AML-193 (cell line): ENCODE measurements around the gene HAAO.

Experiments
- DNase-seq, 2 experiments: peaks; one replicate each; lab custom pipeline; 2025; lab: John Stamatoyannopoulos, UW

The HAAO gene

DNA sequence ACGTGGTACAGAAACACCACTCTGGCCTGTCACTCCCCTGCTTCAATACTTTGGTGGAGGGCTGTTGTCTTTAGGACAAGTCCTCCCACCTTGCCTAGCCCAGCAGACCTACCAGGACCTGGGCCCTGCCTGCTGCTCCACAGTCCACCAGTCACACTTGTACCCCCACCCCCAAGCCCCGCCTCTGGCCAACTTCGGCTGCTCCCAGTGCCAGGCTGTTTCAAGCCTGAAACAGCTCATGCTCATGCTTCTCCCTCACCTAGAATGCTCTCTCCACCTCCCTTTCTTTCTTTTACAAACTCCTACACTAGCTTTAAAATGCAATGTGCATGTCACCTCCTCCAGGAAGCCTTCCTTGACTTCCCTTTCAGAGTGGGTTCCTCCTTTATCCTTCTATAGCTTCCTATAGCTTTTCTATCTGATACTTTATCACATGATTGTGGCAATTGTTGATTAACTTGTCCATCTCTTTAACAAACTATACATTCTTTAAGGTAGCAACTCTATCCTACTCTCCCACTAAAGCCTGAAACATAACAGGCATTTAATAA, 23.6 kb downstream of the HAAO start:
- no peak for DNase-seq

DNA sequence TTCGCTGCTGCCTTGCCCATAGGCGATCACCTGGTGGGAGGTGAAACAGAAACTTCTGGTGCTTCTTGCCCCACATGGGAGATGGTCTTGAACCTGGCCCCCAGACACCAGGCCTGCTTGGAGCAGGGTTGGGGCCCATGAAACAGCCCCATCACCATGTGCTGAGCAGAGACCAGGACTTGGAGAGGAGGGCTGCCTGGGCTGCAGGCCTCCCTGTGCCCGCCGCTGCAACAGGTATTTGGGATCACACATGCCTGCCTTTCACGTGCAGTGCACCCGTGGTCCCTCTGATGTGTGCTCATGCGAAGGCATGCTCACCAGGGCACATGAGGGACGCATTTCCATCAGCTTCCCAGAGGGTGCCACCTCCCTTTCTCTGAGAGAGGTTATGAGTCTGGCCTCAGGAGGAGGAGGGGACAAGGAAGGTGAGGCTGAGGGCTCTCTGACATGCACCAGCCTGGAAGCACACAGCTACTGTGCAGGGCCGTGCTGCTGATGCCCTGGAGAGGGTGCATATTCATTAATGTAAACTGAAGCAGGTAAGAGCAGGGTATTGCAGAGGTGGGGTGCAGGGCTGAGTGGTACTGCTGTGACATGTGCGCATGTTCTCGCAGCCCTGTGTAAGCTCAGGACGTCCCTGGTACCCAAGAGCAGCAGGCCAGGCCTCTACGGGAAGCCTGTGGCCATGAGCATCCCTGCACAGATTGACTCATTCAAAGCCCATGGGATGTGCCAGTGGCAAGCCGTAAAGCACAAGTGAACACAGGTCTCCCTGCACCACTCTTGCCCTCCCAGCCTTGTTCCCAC, 24.3 kb downstream of the HAAO start:
- no peak for DNase-seq

DNA sequence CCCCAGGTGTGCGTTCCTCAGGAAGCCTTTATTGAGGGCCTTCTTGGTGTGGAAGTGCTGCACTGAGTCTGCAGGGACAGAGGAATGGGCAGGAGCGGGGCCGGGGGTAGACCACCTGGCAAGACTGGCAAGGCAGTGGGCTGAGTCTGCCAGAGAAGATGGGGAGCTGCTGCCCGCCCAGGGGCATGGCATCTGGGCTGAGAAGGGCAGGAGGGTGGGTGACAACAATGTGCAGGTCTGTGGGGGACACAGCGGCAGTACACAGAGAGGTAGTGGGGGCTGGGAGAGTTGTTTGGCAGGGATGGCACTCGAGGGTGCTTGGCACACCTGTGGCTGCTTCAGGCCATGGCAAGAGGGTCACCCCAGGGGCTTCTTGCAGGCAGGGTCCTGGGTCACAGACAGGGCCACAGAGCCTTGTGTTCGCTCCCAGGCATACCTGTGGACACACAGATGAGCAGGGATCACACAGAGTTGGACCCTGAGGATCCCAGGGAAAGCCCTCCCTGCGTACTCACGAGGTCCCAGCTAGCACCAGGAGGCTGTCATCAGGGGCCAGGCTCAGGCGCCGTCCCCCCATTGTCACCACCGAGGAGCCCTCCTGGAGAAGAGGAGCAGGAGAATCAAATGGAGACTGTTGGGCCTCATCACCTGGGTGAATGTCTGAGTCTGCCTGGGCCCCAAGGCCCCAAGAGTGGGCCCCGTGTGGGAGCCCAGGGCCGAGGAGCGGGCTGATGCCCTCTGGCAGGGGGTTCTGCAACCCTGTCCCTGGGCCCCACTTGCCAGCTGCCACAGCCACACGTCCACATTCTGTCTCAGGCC, 25.1 kb downstream of the HAAO start:
- no peak for DNase-seq

DNA sequence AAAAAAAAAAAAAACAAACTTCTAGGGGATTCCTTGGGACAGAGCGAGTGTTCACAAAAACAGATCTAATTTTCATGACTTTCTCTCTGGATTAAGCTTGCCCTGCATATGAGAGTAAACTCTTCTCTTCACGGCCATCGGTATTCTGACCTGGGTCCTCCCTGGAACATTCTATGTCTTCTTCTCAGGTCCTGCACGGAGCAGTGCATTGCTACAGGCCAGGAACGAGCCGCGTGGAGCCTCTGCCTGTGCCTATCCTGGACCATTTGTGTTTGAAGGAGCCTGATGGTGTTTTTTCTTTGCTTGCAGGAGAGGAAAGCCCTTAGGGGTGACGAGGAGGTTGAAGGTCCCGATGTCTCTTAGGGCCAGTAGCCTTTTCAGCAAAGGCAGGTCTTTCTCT, 26.7 kb downstream of the HAAO start:
- no peak for DNase-seq

DNA sequence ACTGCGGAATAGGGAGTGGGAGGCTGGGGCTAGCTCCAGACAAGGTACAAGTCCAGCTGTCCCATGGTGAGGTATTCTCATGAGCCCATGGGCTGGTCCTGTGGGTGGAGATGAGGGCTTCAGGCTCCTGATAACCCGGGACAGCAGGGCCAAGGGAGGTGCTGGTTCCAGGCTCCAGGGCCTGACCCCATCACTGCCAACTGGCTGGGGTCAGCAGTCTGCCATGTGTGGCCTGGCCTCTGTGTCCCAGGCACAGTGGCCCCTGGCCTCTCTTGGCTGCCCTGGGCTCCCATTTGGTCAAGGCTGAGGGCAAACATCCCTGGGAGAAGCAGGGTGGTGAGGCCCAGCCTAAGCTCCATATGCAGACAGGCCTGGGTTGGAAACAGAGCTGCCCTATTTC, 27.5 kb downstream of the HAAO start:
- DNase-seq, result no peak

DNA sequence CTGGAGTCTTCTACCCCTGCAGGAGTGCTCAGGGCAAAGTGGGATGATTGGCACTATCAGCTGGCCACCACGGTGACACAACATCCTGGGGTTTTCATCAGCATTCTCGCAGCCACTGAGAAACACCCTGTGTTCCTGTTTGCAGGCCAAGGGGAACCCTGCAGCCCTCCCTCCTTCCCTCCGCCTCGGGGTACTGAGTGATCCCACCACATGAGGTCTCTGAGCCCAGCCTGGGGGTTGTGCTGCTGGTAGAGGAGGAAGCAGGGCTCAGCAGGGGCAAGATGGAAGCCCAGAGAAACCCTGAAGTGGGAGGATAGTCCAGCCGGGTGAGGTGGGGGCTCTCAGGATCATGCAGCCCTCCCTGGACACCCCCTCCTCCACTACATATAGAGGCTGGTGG, 28.3 kb downstream of the HAAO start, which contains the start of gene OXER1:
Gene OXER1 (minus strand): TSS at position 40 of the 400 bp plus-strand sequence. CDS start 73 bp downstream, outside the sequence.
- DNase-seq, result peak; percentile 46 to 64

DNA sequence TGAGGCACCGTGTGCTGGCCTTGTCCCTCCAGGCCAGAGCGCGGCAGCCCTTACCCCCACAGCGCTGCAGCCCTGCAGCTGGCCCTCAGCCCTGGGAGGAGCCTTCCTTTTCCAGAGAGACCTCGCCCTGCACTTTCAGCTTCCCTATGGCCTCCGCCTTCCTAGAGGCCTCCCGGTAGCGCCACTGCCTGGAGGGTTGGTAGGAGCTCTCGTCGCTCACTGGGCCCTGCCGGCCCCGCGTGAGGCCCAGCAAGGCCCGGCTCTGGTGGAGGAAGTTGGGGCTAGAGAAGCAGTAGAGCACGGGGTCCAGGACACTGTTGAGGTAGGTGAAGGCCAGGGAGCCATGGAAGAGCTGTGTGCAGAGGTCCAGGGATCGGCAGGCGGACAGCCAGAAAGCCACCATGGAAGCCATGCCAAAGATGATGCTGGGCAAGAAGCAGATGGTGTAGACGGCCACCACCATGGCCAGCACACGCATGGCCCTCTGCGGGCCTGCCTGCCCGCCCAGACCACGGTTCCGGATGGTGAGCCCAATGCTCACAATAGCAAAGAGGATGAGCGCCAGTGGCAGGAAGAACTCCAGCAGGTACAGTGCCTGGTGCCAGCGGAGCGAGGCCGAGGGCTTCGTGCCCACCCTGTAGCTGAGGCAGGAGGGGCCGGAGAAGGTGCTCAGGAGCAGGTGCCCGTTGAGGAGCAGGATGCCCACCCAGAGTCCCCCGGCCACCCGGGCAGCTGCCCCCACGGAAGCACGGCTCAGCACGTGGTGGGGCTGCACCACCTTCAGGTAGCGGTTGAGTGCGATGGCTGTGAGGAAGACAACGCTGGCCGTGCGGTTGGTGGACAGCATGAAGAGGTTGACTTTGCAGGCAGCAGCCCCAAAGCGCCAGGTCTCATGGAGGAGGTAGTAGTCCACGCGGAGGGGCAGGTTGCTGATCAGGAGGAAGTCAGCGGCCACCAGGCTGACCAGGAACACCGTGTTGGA, 29.3 kb downstream of the HAAO start:
- no peak for DNase-seq

DNA sequence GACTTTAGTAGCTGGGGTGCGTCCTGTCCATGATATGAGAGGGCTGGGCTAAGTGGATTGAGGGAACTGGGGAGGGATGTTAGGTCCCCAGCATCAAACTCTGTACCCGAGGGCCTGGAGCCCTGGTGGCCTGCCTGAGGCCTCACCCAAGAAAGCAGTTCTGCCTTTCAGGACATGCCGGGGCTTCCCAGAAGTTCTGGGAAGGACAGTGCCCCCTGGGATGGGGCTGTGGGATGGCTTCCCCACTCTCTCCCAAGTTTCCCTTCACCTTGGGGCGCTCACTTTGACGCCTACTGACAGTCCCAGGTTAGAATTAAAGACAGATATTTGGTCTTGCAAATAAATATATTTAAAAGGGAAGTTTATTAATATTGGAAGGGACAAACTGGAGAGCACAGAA, 30.2 kb downstream of the HAAO start:
- DNase-seq, result no peak

DNA sequence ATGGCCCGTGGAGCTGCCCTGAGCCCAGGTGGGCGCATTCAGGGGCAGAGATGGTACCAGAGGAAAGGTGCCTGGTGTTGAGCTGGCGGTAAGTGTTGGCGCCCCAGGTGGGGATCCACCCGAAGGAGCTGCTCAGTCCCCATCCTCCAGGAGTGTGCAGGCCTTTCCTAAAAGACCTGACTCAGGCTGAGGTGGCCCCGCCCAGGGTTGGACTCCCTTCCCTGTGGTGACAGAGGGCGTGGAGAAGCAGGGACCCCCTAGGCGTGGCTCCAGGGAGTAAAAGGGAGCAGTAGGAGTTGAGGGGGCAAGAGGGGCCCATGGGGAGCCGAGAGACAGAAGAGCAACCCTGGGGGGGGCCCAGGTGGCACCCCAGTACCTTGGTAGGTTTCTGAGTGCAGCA, 30.8 kb downstream of the HAAO start:
- DNase-seq, result no peak

DNA sequence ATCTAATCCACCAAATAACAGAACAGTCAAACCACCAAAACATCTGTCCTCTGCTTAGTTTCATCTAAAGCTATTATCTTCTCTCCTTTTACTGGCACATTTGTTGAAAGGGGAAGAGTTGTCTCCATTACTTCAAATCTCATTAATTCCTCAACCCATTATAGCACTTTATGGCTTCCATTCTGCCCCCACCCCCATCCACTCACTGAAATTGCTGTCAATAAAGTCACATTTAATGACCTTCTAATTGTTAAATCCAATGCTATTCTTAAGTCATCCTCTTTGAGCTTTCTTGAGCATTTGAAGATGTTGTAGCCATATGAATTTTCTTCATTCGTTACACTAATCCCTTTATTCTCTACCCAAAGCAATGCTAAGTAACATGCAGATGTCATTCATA, 33.6 kb downstream of the HAAO start:
- DNase-seq, result no peak

DNA sequence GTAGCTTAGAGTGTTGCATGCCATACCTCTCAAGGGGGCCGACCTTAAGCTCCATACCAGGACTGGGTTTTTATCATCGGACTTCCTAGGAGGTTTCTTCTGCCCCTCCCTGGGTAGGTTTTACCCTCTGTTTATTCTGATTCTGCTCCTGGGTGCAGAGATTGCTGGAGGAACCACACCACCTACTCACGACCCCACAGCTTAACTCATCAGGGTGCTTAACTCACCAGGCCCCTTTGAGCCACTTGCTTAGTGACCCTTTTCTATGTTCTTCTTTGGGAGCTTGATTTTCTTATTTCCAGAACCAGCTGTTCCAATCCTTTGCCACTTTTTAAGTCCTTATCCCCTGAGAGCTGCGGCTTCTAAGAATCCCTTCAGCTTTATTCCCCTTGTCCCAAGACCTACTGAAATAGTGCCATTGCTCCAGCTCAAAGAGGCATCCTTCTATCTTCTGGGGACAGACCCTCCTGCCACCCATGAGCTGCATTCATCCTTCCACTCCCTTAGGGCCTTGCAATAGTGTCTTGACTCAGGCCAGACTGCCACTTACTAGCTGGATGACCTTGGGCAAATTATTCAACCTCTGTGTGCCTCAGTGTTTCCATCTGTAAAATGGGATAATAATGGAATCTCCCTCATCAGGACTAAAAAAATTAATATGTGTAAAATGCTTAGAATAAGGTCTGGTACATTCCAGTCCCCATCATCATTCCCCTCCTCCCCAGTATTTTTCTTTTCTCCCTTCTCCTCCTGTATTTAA, 34.2 kb downstream of the HAAO start:
- DNase-seq, result no peak

DNA sequence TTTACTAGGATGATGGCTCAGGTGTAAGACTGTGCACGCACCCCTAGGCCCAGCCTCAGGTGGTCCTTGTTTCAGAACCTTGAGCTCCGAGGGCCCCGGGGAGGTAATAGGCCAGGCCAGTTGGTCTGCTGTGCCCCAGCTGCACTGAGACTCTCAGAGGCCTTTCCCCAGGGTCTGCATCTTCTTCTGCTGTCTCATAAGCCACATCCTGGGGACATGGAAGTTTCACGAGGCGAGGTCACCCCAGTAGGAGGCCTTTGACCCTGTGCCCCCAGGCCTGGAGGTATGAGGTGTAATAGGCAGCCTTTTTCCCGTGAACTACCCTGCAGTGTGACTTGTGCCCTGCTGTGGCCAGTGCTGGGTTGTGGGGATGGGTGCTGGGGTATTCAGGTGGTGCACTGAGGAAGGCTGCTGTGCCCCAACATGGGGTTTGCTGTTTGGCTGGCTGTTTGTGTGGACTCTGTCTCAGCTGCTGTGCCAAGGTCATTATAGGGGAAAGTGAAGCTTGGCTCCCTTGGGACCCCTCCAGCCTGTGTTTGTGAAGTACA, 35.3 kb downstream of the HAAO start:
- no peak for DNase-seq

DNA sequence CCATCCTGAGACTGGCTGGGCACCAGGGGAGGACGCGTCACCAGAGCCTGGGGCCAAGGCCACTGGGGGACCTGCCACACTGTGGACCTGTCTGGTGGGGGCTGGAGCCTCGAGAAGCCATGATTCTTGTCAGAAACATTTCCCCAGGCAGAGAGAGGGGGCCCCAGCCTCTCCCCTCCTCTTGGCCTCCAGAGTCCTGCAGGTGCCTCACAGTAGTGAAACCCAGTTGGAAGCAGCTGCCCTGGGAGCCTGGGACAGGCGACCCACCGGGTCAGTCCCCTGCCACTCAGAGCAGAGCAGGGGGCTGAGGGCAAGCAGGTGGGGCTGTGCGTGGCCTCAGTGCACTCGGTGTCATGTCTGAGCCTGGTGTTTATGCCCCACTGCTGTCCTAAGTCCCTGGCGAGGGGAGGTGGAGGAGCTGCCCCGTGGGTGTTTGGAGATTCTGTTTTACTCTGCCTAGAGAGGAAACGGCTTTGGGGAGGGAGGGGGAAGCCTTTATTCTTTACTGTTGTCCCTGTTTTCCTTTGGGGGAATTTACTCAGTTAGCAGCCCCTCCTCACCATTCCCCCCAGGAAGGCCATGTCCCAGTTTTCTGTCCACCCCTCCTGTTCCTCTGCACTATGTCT, 36.1 kb downstream of the HAAO start:
- no peak for DNase-seq

DNA sequence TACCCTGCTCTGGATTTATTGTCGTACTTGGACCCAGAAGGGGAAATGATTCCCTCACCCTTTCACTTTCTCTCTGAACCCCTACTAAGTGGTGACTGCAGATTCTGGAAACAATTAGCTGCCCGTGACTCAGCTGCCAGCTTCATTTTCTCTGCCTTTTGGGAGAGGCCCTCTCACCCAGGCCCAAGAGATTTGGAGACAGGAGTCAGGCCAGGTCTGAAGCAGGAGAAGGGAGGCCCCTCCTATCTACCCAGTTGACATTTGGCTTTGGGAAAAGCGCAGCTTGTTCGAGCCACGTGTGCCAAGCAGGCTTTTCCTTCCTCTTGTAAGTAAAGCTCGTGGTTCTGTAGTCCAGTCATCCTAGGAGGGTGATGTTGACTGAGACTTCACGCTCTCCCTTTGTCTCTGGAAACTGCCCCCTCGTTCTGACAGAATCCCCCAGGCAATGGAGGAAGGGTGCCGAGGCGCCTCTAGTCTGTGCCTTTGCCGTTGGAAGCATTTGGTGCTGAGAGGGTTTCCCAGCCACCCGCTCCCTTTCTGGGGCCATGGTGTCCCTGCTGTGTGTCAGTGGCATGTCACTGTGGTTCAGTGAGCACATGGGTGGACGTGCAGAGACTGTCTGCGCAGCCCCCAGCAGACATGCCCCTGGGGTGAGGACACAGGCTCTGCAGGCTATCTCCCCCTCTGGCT, 37.0 kb downstream of the HAAO start:
- DNase-seq, result no peak

DNA sequence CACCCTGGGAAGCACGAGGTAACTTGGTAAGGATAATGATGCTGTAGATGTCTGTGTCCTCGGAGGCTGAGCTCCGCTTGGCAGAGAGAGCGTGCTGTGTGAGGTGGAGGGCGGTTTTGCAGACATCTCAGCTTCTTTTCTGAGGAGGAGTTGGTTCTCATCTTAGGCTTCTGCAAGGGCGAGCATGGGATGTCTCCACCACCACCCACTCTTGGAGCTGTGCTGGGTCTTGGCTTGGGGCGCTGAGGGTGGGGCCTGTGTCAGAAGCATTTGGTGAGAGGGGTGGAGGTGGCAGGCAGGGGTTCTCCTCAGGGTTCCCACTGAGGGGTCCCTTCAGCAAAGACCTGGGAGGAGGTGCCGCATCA, 37.6 kb downstream of the HAAO start:
- DNase-seq, result no peak

DNA sequence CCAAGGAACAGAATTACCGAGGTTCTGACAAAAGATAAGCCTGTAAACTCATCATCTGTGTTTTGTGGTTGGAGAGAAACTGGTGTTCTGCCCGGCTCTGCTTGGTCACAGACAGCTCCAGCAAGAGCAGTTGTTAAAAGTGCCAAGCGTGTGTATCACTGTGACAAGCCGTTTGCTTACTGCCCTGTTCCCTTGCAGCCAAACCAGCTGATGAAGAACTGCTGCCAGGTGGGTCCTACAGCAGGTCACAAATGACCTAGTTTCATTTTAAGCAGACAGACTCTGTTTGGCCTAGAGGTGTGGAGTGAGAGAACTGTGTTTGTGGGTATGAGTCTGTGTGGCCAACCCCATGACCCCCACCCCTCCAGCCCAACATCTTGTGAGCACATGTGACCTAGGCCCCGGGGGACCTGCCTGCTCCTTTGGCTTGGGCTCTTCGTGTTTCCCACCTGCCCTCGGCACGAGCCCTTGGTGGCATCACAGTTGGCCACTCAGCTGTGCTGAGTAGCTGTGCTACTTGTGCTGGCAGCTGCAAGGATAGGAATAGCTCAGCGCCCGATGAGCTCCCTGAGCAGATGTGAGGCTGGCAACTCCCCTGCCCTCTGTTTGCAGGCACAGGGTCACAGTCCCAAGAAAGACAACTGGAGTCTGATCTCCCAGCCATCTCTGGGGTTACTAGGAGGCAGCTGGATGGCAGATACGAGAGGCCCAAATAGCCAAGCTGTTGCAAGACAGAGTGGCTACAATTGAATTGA, 38.2 kb downstream of the HAAO start:
- no peak for DNase-seq

DNA sequence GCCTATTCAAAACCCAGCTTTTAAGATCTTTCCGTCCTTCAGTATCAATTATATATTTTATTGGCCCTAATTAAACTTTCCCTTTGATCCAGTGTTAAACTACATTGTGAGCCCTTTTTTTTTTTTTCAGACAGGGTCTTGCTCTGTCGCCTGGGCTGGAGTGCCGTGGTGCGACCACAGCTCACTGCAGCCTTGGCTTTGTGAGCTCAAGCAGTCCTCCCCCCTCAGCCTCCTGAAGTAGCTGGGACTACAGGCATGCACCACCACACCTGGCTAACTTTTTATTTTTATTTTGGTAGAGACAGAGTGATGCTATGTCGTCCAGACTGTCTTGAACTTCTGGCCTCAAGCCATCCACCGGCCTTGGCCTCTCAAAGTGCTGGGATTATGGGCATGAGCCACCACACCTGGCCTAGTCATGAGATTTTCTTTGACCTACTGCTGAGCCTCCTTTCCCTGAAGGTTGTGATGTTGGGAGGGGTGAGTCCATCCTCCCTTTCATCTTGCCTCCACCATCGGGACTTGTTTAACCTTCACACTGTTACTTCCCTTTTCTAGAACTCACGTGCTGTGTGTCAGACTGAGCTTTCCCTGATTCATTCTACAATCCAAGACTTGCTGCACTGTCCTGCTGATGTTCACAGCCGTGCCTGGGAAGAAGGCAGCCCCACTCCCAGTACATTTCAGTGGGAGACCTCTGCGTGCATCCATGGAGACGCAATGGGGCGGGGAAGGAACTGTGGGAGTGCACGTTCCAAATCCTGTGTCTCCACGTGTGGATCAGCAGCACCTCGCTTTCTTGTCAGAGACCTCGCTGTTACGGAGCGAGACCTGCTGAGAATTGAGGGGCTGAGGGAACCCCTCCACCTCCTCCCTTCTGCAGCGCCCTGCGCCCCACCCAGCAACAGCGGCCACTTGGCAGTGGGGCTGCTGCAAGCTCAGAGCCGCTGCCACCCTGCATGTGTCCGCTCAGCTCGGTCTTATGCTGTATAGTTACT, 39.3 kb downstream of the HAAO start:
- peak; percentile 51 to 62 for DNase-seq

DNA sequence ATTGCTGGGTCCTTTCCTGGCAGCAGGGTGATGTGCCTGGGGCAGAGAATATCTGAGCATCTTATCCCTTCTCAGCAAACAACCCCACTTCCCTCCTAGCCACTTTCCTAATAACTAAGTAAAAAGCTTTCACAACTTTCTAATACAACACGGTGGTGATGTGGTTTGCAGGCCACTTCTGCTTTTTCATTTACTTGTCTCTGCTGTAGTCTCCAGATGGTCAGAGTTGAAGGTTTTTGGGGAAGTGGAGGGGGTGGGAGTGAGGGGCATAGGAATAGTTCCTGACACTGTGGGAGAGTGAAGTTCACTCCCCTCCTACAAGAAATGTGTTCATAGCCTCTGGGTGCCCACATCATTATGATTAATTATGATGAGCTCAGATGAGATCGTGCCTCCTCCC, 40.1 kb downstream of the HAAO start:
- peak; percentile 98 for DNase-seq
